IPS-NIHi7 (cell line): ENCODE data around the gene LYRM2.
A peak's percentile ranks its signal among the peaks of the same experiment; 100 is the strongest.

ENCODE experiments used
- DNase-seq: peaks from one replicate; pipeline ENCODE4 v3.0.0; 2012; ENCODE audit warnings: mixed read lengths; ENCODE audit errors: extremely low spot score

Gene LYRM2

GRCh38 chr6:89555806-89556205 lies 82.7 kb downstream of the LYRM2 start:
- DNase-seq, result no peak

DNA sequence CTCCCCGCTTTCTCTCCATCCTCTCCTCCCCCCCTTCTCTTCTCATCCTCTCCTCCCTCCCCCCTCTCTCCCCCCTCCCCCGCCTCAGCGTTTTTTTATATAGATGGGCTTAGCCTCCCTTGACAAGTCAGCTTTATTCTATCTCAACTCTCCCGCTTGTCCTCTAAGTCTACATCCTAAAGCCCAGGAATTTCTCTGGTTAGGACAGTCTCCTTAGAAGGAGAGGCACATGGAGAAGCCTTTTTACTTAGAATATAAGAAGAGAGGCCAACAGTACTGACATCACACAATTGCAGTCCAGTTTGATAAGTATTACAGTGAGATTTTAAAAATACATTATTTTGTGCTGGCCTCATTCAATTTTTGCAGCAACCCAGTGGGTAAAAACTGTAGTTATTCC lies 83.5 kb downstream of the LYRM2 start:
- no peak for DNase-seq

DNA sequence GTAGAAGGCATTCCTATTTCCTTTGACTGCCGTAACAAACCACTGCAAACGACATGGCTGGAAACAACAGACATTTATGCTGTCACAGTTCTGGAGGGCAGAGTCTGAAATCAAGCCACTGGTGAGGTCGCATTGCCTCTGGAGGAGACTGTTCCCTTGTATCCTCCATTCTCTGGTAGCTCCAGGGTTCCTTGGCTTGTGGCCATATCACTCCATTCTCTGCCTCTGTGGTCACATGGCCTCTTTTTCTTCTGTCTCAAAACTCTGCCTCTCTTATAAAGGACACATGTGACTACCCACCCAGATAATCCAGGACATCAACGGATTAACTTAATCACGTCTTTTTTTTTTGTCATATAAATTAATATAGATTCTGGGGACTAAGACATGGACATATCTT lies 84.4 kb downstream of the LYRM2 start:
- DNase-seq, result no peak

GRCh38 chr6:89553431-89553830 lies 85.1 kb downstream of the LYRM2 start:
- no peak for DNase-seq

GRCh38 chr6:89547281-89547680 lies 91.3 kb downstream of the LYRM2 start:
- no peak for DNase-seq

GRCh38 chr6:89542866-89543265 lies 95.7 kb downstream of the LYRM2 start:
- DNase-seq, result no peak

DNA sequence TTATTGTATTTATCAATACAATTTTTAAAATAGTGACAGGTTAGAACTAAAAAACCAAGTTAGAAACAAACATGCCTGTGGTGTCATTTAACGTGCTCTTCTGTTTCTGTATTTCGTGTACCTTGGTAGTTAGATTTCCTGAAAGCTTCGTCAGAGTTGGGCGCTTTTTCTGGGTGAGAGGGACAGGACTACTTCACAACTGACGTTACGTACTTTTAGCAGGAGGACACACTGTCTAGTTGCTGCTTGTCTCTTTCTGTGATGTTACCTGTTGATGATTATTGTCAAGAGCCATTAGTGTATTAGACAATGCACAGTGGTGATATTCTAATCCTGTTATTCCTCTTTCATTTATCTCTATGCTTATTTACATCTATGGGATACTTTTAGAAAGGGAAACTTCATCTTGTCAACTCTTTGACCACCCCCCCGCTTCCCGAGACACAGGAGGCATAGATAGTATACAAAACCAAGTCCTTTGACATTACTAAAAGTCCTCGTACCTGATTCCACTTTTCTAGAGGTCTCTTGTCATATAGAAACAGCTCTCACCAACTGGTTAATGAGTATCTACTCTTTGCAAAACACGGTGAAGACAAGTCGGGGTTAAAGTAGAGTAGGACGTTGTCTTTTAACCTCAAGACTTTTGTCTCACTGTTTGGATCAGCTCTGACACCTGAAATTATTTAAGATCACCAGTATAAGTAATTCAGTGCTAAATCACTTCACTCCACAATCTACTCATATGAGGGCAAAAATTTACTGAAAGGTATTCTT lies 96.3 kb downstream of the LYRM2 start:
- no peak for DNase-seq

- no peak for DNase-seq
These were observed 98.8 kb downstream of the LYRM2 start for GRCh38 chr6:89539779-89540178.

DNA sequence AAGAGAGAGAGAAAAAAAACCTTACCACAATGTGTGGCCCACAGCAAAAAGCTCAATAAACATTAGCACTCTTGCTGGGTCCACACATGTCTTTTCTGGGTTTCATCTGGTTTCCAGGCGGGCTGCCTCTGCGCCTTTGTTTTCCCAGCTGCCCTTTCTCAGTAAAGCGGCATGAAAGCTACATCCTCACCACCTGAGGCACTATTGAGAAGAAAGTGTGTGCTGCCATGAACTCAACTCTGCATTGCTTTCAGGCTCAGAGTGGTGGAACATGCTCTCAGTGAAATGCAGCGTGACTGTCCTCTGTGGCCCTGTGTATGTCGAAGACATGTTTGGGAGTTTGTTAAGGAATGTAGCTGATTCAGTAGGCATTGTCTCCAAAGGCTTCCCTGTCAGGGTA lies 102.3 kb downstream of the LYRM2 start:
- DNase-seq, result peak; percentile 64

DNA sequence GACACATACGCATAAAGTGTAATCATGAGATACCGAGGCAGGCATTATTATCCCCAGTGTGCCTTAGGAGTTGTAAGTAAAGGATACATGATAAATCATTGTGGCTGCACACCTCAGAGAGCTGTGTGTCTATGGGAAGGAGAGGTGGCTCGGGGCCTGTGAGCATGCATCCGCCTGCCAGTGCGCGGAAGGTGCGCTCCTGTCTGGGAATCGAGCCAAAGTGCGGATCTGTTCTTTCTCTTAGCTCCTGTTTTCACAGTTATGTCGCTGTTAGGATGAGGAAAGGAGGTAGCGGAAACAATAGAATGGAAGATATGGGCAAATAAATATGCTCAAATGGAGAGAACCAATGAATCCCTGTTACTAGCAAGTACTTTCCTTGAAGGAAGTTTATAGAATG lies 107.6 kb downstream of the LYRM2 start:
- no peak for DNase-seq

DNA sequence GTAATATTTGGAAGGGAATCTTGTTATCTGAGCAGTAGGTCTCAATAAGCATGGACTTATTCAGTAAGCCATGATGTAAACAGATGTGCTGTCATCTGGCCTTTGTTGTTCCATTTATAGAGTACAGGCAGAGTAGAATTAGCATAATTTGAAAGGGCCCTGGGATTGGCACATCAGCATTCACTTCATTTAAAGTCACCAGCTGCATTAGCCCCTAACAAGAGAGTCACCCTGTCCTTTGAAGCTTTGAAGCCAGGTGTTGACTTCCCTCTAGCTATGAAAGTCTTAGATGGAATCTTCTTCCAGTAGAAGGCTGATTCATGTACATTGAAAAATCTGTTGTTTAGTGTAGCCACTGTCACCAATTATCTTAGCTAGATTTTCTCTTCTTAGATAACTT lies 109.7 kb downstream of the LYRM2 start:
- no peak for DNase-seq

DNA sequence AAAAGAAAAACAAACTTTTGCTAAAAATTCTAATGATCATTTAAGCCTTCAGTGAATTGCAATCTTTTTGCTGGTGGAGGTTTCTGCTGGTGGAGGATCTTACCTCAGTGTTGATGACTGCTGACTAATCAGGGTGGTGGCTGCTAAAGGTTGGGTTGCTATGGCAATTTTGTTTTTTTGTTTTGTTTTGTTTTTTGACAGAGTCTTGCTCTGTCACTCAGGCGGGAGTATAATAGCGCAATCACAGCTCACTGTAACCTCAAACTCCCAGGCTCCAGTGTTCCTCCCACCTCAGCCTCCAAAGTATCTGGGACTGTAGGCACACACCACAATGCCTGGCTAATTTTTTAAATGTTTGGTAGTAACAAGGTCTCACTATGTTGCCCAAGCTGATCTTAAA lies 110.9 kb downstream of the LYRM2 start:
- no peak for DNase-seq

- no peak for DNase-seq
These were observed 112.0 kb downstream of the LYRM2 start for GRCh38 chr6:89526563-89526869.

- no peak for DNase-seq
These were observed 112.6 kb downstream of the LYRM2 start for GRCh38 chr6:89525786-89526562.

DNA sequence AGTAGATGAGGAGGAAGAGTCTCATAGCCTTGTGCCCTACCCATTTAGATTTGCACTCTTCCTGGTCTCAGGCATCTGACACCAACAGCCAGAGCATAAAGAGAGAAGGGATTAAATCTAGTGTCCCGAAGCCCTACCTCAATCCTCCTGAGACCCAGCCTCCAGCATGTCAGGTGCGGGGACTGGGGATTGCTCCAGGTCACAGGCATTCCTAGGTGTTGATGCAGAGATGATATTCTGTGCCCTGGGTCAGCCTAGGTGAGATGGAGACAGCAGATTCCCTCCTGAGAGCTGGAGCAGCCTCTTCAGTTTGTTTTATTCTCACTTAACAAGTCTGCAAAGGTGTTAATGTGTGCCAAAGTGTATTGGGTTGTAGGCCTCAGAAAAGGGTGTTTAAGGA lies 115.8 kb downstream of the LYRM2 start:
- DNase-seq, result peak; percentile 52

DNA sequence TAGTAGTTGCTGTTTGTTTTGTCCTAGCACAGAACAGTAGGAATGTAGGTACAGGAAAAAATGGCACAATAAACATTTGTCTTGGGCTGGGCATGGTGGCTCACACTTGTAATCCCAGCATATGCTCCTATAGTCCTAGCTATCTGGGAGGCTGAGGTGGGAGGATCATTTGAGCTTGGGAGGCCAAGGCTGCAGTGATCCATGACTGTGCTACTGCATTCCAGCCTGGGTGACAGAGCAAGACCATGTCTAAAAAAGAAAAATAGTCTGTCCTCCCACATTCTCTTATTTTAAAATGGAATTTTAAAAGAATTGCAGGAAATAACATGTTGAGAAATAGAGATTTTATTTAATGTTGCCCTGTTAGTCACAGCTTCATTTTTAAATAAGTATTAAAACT lies 117.8 kb downstream of the LYRM2 start:
- no peak for DNase-seq

GRCh38 chr6:89518352-89519055 lies 120.0 kb downstream of the LYRM2 start:
- no peak for DNase-seq
